Breast epithelium (tissue), 4 donors: ENCODE measurements around the gene SLC25A28. TPM values are rescaled to one million over a fixed set of nuclear protein-coding genes. Genes with fewer than 3 reads are reported as not detected.
"Not testable (repeated sequence)": the region's sequence is repeated elsewhere in the genome, so short reads cannot be mapped to it uniquely, and the experiment has no call there.

Experiments
- DNase-seq, 2 donors: peaks; one replicate each; pipeline ENCODE4 v3.0.0-alpha.2; 2019; ENCODE audit warnings: low spot score in 2 of 2
- H3K27ac ChIP-seq, 2 donors: fragments of 200-600 bp; sonication (generic) in 1 of 2; one replicate each; pipeline ENCODE4 v1.5.1; 2016 to 2019; ENCODE audit warnings: mild to moderate bottlenecking in 1 of 2
- H3K27me3 ChIP-seq, 2 donors: fragments of 200-600 bp; sonication (generic) in 1 of 2; one replicate each; pipeline versions ENCODE4 v1.5.1 to v1.6.0; 2017 to 2019; ENCODE audit warnings: control low read depth in 1 of 2, mild to moderate bottlenecking in 1 of 2
- H3K36me3 ChIP-seq: fragments of 200-600 bp; one replicate; pipeline ENCODE4 v1.5.1; 2019
- H3K4me1 ChIP-seq, 2 donors: fragments of 200-600 bp; sonication (generic); one replicate each; pipeline ENCODE4 v1.5.1; 2016 to 2019; ENCODE audit warnings: control low read depth in 1 of 2
- H3K4me3 ChIP-seq, 3 donors: fragments of 200-600 bp; sonication (generic); 1 replicate in 2 of 3; 2 replicates in 1 of 3; pipeline ENCODE4 v1.5.1; 2016 to 2019; ENCODE audit warnings: mild to moderate bottlenecking in 3 of 3, moderate library complexity in 2 of 3
- H3K9me3 ChIP-seq, 2 donors: fragments of 200-600 bp; sonication (generic) in 1 of 2; one replicate each; pipeline ENCODE4 v1.5.1; 2016 to 2019; ENCODE audit warnings: control low read depth in 1 of 2
- POLR2A ChIP-seq: fragments of 450-650 bp; IDR thresholded peaks from one replicate; pipeline ENCODE4 v1.6.1; 2016; ENCODE audit warnings: antibody characterized with exemption, mild to moderate bottlenecking, moderate library complexity
- POLR2AphosphoS5 ChIP-seq, 3 donors: sonication (generic); formaldehyde crosslinking; IDR thresholded peaks; one replicate each; pipeline ENCODE4 v1.6.1; 2017; ENCODE audit warnings: antibody characterized with exemption in 3 of 3
- intact Hi-C: fragments of 100-400 bp; cut with DNase I; formaldehyde crosslinking; loops from one replicate; pipeline ENCODE4 v1.15.1; 2023; ENCODE audit warnings: low total_unique reads
- total RNA-seq, 3 donors: library from RNA; depleted of rRNA; stranded (reverse); fragments of >200 nt; gene quantifications; one replicate each; pipeline ENCODE4 v1.1.0, GENCODE V29; 2016
- TF ChIP-seq, protein P1 (sequence below), 3 donors: fragments of 450-650 bp; IDR thresholded peaks; one replicate each; pipeline ENCODE4 v1.5.1; 2016 to 2017; ENCODE audit warnings: antibody characterized with exemption in 3 of 3, mild to moderate bottlenecking in 3 of 3, moderate library complexity in 3 of 3

The SLC25A28 gene
- total RNA-seq, 3 donors from 2014 or later, result 29.1 to 35.1 (median 33.1) TPM

DNA sequence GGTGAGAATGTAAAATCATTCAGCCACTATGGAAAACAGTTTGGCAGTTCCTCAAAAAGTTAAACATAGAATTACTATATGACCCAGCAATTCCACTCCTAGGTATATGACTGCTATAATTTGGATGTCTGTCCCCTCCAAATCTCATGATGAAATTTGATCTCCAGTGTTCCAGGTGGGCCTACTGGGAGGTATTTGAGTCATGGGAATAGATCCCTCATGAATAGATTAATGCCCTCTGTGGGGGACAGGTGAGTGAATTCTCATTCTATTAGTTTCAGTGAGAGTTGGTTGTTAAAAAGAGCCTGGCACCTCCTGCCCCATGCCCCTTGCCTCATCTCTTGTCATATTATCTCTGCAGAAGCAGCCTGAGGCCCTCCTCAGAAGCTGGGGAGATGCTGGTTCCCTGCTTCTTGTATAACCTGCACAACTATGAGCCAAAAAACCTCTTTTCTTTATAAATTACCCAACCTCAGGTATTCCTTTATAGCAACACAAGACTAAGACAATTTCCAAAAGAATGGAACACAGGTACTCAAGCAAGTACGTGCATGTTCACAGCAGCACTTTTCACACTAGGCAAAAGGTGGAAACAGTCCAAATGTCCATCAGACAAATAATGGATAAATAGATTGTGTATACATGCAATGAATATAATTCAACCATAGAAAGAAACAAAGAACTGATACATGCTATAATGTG, 8.8 kb upstream of the SLC25A28 start:
- Histone ChIP-seq H3K4me1 (no peaks in the 10 kb centered on the region), H3K27me3 (no peaks in the 10 kb centered on the region), H3K36me3 (no peaks in the 10 kb centered on the region), H3K4me3 (no peak overlapping the region), H3K27ac (no peak overlapping the region), H3K9me3 (no peaks in the 10 kb centered on the region)
- intact Hi-C loops, result no loop called here
- no peak for TF ChIP-seq POLR2A
- no peak for DNase-seq

DNA sequence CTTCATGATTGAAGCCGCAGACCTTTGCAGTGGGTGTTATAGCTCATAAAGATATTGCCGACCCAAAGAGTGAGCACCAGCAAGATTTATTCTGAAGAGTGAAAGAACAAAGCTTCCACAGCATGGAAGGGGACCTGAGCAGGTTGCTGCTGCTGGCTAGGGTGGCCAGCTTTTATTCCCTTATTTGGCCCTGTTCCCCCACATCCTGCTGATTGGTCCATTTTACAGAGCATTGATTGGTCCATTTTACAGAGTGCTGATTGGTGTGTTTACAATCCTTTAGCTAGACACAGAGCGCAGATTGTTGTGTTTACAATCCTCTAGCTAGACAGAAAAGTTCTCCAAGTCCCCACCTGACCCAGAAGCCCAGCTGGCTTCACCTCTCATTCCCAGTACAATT, 4.9 kb upstream of the SLC25A28 start:
- H3K27me3 ChIP-seq, DNase-seq, H3K27ac ChIP-seq, H3K36me3 ChIP-seq, H3K9me3 ChIP-seq, H3K4me3 ChIP-seq, H3K4me1 ChIP-seq, intact Hi-C loops: not testable (repeated sequence)

DNA sequence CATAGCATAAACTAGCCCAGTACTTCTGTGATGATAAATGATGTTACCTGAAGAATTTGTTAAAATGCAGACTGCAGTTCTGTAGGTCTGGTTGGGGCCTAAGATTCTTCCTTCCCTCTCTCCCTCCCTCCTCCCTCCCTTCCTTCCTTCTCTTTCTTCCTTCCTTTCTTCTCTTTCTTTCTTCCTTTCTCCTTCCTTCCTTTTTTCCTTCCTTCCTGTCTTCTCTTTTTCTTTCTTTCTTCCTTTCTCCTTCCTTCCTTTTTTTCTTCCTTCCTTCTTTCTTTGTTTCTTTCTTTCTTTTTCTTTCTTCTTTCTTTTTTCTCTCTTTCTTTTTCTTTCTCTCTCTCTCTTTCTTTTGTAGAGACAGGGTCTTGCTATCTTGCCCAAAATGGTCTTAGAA, 3.7 kb upstream of the SLC25A28 start:
- intact Hi-C loops, result no loop called here
- H3K9me3 ChIP-seq, result no peaks in the 10 kb centered on the region
- H3K27me3 ChIP-seq, result no peaks in the 10 kb centered on the region
- TF ChIP-seq, protein P1, sequence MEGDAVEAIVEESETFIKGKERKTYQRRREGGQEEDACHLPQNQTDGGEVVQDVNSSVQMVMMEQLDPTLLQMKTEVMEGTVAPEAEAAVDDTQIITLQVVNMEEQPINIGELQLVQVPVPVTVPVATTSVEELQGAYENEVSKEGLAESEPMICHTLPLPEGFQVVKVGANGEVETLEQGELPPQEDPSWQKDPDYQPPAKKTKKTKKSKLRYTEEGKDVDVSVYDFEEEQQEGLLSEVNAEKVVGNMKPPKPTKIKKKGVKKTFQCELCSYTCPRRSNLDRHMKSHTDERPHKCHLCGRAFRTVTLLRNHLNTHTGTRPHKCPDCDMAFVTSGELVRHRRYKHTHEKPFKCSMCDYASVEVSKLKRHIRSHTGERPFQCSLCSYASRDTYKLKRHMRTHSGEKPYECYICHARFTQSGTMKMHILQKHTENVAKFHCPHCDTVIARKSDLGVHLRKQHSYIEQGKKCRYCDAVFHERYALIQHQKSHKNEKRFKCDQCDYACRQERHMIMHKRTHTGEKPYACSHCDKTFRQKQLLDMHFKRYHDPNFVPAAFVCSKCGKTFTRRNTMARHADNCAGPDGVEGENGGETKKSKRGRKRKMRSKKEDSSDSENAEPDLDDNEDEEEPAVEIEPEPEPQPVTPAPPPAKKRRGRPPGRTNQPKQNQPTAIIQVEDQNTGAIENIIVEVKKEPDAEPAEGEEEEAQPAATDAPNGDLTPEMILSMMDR (IDR thresholded peaks at IDR 0.05), result no peak
- TF ChIP-seq POLR2A (no peak), POLR2AphosphoS5 (IDR thresholded peaks at IDR 0.05) (no peak)
- no peak overlapping the region for H3K4me3 ChIP-seq
- H3K36me3 ChIP-seq, result no peaks in the 10 kb centered on the region
- DNase-seq, result no peak
- H3K27ac ChIP-seq, result peak overlapping the region in 1 of 2 donors; percentile 19
- peaks cover 0 to 7% of the 10 kb centered on the region in 2 donors for H3K4me1 ChIP-seq

DNA sequence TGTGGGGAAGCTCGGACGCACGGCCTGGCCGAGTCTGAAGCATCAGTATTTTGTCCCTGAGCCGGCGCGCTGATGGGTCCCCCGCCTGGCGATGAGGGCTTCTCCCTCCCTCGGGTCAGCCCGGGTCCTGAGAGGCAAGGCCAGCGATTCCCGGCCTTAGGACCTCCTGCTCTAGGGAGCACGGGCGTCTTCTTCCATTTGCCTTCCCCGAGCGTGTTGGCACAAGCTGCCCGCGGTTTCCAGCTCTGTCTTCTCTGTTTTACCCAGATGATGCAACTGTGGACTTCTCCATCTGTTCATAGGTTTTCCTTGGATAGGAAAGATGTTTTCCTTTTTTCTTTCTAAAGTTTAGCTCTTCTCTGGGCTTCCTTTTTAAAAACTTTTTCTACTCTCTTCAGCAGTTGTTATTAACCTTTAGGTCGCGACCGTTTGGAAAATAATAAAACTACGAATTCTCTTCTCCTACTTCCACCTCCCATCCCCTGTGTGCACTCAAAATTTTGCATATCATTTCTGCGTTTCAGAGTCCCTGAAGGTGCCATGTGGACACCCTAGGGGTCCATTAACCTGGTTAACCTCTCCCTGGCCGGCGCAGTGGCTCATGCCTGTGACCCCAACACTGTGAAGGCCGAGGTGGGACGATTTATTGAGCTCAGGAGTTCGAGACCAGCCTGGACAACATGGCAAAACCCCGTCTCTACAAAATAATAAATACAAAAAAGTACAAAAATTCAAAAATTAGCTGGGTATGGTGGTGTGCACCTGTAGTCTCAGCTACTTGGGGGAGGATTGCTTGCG, 1.4 kb upstream of the SLC25A28 start:
- peak overlapping the region; percentile 97 to 98 for H3K27ac ChIP-seq
- H3K4me3 ChIP-seq, result peak overlapping the region; percentile 87 to 90 (median 88)
- H3K4me1 ChIP-seq, result peaks cover 0 to 27% of the 10 kb centered on the region in 2 donors
- intact Hi-C loops, result no loop called here
- H3K9me3 ChIP-seq, result no peaks in the 10 kb centered on the region
- no peaks in the 10 kb centered on the region for H3K27me3 ChIP-seq
- TF ChIP-seq, protein P1 (IDR thresholded peaks at IDR 0.05), result no peak
- TF ChIP-seq POLR2A (peak; percentile 82), POLR2AphosphoS5 (IDR thresholded peaks at IDR 0.05) (no peak)
- DNase-seq, result no peak
- H3K36me3 ChIP-seq, result no peaks in the 10 kb centered on the region

DNA sequence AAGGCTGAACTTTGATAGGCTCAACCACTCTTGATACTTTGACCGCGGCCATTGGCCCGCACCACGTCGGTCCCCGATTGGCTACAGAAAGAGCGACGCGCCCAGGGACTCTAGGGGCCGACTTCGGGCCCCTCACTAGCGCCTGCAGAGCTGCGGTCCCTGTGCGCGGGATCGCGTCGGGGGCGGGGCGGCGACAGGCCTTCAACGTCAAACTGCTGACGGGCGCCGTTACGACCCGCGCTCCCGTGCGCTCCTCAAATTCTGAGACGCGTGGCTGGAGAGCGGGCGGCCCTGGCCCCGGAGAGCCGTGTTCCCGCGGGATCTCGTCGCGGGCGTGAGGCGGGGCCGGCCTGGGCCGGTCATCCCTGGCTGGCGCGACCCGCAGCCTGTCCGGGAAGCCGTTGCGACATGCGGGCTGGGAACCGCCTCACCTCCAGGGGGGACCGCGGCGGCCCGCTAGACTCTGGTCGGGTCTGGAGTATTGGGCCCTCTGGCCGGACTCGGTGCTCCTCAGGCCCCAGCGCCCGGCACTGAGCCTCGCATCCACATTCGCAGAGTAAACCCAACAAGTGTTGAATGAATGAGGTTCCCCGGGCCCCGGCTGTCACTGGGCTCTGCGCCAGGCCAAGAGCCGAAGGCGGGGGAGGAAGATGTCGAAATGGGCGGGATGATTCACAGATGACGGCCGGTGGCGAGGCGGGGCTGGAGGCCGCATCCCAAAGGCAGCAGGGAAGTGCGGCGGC, 643 bp upstream of the SLC25A28 start:
- TF ChIP-seq POLR2A (peak; percentile 10), POLR2AphosphoS5 (IDR thresholded peaks at IDR 0.05) (peak; percentile 89 to 98 (median 89))
- TF ChIP-seq, protein P1 (IDR thresholded peaks at IDR 0.05), result peak in 2 of 3 donors; percentile 18 to 35
- intact Hi-C loops, result no loop called here
- H3K4me1 ChIP-seq, result peaks cover 0 to 29% of the 10 kb centered on the region in 2 donors
- H3K9me3 ChIP-seq, result no peaks in the 10 kb centered on the region
- H3K27me3 ChIP-seq, result no peaks in the 10 kb centered on the region
- peak overlapping the region; percentile 87 to 90 (median 88) for H3K4me3 ChIP-seq
- DNase-seq, result peak; percentile 93 to 94
- H3K36me3 ChIP-seq, result no peaks in the 10 kb centered on the region
- H3K27ac ChIP-seq, result peak overlapping the region; percentile 97 to 98
